ENCODE measurements around the gene KIF23. TPM values are rescaled to one million over a fixed set of nuclear protein-coding genes. Genes with fewer than 3 reads are reported as not detected.

KIF23 gene
- total RNA-seq, 1 donor from 2014 or later, result 26.5 TPM

DNA sequence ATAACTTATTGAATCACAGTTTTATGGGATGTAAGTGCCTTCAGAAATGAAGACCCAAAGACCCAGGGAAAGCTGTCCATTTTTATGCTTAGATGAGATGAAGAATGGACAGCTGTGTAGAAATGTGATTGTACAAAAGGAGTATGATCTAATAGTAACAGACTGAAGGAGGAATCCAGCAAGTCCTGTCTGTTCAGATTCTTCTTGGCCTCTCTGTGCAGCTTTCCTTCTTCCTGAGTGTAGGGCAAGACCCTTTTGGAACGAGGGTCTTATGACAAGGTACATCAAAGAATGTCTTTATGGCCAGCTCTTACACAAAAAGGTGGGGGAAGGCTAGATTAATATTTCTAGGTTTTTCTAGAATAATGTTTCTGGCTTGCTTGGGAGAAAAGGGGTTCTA, 1.4 kb upstream of the KIF23 start:
- no peak for DNase-seq (ENCODE audit: low spot score, unreplicated experiment)
- Mint-ChIP-seq H3K27ac (no peak overlapping the region), H3K9me3 (ENCODE audit: low read depth) (no peaks in the 10 kb centered on the region), H3K4me1 (ENCODE audit: low read depth) (peaks cover 8% of the 10 kb centered on the region), H3K4me3 (ENCODE audit: low read depth) (peak overlapping the region; percentile 85), H3K27me3 (no peaks in the 10 kb centered on the region), H3K36me3 (ENCODE audit: insufficient read depth) (no peaks in the 10 kb centered on the region)
- TF ChIP-seq, protein P1, sequence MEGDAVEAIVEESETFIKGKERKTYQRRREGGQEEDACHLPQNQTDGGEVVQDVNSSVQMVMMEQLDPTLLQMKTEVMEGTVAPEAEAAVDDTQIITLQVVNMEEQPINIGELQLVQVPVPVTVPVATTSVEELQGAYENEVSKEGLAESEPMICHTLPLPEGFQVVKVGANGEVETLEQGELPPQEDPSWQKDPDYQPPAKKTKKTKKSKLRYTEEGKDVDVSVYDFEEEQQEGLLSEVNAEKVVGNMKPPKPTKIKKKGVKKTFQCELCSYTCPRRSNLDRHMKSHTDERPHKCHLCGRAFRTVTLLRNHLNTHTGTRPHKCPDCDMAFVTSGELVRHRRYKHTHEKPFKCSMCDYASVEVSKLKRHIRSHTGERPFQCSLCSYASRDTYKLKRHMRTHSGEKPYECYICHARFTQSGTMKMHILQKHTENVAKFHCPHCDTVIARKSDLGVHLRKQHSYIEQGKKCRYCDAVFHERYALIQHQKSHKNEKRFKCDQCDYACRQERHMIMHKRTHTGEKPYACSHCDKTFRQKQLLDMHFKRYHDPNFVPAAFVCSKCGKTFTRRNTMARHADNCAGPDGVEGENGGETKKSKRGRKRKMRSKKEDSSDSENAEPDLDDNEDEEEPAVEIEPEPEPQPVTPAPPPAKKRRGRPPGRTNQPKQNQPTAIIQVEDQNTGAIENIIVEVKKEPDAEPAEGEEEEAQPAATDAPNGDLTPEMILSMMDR (IDR thresholded peaks at IDR 0.05; ENCODE audit: unreplicated experiment), result no peak

DNA sequence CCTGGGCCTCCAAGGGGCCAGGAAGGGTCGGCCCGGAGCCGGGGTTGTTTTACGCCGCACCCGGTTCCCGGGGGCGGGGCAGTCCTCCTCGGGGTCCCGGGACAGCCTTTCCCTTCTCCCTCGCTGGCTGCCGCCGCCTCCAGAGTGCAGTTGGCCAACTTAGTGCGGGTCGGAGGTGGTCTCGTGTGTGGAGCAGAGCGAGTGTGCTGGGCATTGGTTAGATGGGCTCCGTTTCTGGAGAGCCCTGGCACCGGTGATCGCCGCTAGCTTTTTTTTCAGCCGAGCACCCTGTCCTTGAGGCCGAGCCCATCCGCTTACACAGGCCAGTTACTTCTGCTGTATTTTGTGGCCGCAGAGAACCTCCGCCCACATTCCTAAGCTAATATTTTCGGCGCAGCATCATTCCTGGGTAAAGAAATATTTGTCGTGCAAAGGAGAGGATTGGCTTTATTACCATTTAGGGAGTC, 585 bp downstream of the KIF23 start:
- Mint-ChIP-seq H3K4me1 (ENCODE audit: low read depth) (peaks cover 8% of the 10 kb centered on the region), H3K27ac (peak overlapping the region; percentile 92), H3K9me3 (ENCODE audit: low read depth) (no peaks in the 10 kb centered on the region), H3K36me3 (ENCODE audit: insufficient read depth) (peaks cover 11% of the 10 kb centered on the region), H3K27me3 (peaks cover 5% of the 10 kb centered on the region), H3K4me3 (ENCODE audit: low read depth) (peak overlapping the region; percentile 83)
- TF ChIP-seq, protein P1 (IDR thresholded peaks at IDR 0.05; ENCODE audit: unreplicated experiment), result no peak
- peak; percentile 24 for DNase-seq (ENCODE audit: low spot score, unreplicated experiment)

DNA sequence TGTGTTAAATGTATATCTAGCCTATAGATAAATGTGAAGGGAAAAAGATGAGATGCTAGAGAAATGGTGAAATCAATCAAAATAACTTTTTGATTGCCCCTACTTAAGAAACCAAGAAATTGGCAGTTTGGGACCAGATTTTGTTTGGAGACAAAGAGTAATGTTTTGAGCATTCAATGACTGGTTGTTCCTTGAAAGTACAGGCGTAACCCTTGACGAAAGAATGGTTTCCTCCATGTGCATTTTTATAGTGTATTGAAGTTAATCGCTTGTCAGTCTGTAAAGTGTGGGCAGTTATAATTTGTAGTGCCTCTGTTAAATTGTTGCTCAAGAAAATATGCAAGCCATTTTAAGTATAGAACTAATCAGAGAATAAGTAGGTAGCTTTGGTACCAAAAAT, 1.2 kb downstream of the KIF23 start:
- no peak for DNase-seq (ENCODE audit: low spot score, unreplicated experiment)
- Mint-ChIP-seq H3K9me3 (ENCODE audit: low read depth) (no peaks in the 10 kb centered on the region), H3K4me3 (ENCODE audit: low read depth) (peak overlapping the region; percentile 83), H3K27ac (peak overlapping the region; percentile 31), H3K36me3 (ENCODE audit: insufficient read depth) (peaks cover 11% of the 10 kb centered on the region), H3K4me1 (ENCODE audit: low read depth) (peaks cover 8% of the 10 kb centered on the region), H3K27me3 (peaks cover 5% of the 10 kb centered on the region)
- TF ChIP-seq, protein P1 (IDR thresholded peaks at IDR 0.05; ENCODE audit: unreplicated experiment), result no peak

DNA sequence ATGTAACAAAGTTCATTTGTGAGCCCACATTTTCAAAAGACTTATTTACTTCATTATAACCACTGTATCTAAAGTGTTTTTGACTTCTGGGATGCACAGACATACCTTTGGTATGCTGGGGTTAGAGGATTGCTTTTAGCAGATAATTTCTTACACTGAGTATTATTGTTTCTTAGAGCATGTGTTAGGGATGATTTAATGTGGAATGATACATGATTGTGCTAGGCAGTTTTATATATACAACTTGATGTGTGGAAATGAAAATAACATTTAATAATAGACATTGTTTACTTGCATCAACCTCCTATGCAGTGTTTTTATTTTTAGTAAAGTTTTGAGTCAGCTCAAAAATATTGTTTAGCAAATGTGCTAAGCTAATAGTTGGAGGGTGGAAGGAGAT, 3.4 kb downstream of the KIF23 start:
- H3K27ac Mint-ChIP-seq, result no peak overlapping the region
- peaks cover 18% of the 10 kb centered on the region for H3K36me3 Mint-ChIP-seq (ENCODE audit: insufficient read depth)
- TF ChIP-seq, protein P1 (IDR thresholded peaks at IDR 0.05; ENCODE audit: unreplicated experiment), result no peak
- no peak for DNase-seq (ENCODE audit: low spot score, unreplicated experiment)
- peaks cover 9% of the 10 kb centered on the region for H3K27me3 Mint-ChIP-seq
- no peak overlapping the region for H3K4me3 Mint-ChIP-seq (ENCODE audit: low read depth)
- H3K9me3 Mint-ChIP-seq (ENCODE audit: low read depth), result no peaks in the 10 kb centered on the region
- peaks cover 8% of the 10 kb centered on the region for H3K4me1 Mint-ChIP-seq (ENCODE audit: low read depth)

DNA sequence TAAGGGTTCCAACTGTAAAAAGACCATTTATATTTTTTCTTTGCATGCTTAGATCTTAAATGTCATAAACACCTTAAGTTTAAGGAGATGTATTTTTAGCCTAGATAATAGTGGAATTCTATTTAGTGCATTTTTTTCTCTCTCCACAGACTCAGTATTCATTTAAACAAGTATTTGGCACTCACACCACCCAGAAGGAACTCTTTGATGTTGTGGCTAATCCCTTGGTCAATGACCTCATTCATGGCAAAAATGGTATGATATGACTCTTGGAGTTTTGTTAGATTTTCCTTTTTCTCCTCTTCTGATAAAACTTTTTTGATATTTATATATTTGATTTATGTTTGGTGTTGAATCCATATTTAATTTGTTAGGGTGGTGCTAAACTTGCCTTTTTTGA, 7.3 kb downstream of the KIF23 start:
- Mint-ChIP-seq H3K9me3 (ENCODE audit: low read depth) (no peaks in the 10 kb centered on the region), H3K4me1 (ENCODE audit: low read depth) (no peaks in the 10 kb centered on the region), H3K4me3 (ENCODE audit: low read depth) (no peak overlapping the region), H3K36me3 (ENCODE audit: insufficient read depth) (peaks cover 28% of the 10 kb centered on the region), H3K27ac (no peak overlapping the region), H3K27me3 (peaks cover 9% of the 10 kb centered on the region)
- no peak for DNase-seq (ENCODE audit: low spot score, unreplicated experiment)
- TF ChIP-seq, protein P1 (IDR thresholded peaks at IDR 0.05; ENCODE audit: unreplicated experiment), result no peak

All from progenitor cell of endocrine pancreas (in vitro differentiated cells).